Panc1 (cell line): ENCODE measurements around the gene CPEB1. TPM values are rescaled to one million over a fixed set of nuclear protein-coding genes. Genes with fewer than 3 reads are reported as not detected.
A peak's percentile ranks its signal among the peaks of the same experiment; 100 is the strongest.

Source experiments
- ATAC-seq: fragments of 200-7000 bp; cut with Tn5 transposase; 2 replicates; pipeline ENCODE4 v1.9.1; 2020; ENCODE audit warnings: mild to moderate bottlenecking, moderate library complexity
- BruUV-seq: library from RNA; stranded (reverse); fragments of 400-500 nt; replicated peaks from 2 replicates; lab custom pipeline; 2021; lab: Mats Ljungman, UMichigan
- CTCF ChIA-PET: fragments of 300-600 bp; sonication (Branson Sonifier 250); formaldehyde crosslinking; loops from one replicate; lab custom pipeline; 2022; ENCODE audit warnings: antibody characterized with exemption; lab: Charles Lee
- POLR2A ChIA-PET: fragments of 300-600 bp; sonication (Branson Sonifier 250); formaldehyde crosslinking; loops from one replicate; lab custom pipeline; 2022; ENCODE audit warnings: antibody characterized with exemption; lab: Charles Lee
- DNase-seq: peaks from one replicate; pipeline ENCODE4 v3.0.0-alpha.2; 2010; ENCODE audit warnings: low read depth, low spot score
- H3K27ac ChIP-seq: 2 replicates; pipeline ENCODE4 v1.5.1; 2011; ENCODE audit warnings: mild to moderate bottlenecking, low read length, inconsistent platforms
- H3K27me3 ChIP-seq: fragments of 200-500 bp; sonication (Bioruptor generic); 2 replicates; pipeline ENCODE4 v1.6.0; 2014; ENCODE audit warnings: low read length, inconsistent platforms; ENCODE audit not compliant: control insufficient read depth, insufficient read depth
- H3K36me3 ChIP-seq: fragments of 200-500 bp; sonication (Bioruptor generic); 2 replicates; pipeline ENCODE4 v1.5.1; 2014; ENCODE audit warnings: inconsistent platforms, mild to moderate bottlenecking, low read length, moderate library complexity; ENCODE audit not compliant: control insufficient read depth, insufficient read depth
- H3K4me1 ChIP-seq: 2 replicates; pipeline ENCODE4 v1.5.1; 2011; ENCODE audit warnings: inconsistent platforms, mild to moderate bottlenecking, low read length, moderate library complexity; ENCODE audit not compliant: control insufficient read depth, insufficient read depth
- H3K4me3 ChIP-seq, 2 experiments: 2 replicates each; pipeline ENCODE4 v1.5.1; 2011 to 2012; ENCODE audit warnings: low read depth in 2 of 2, low read length in 2 of 2, mild to moderate bottlenecking in 2 of 2, inconsistent platforms in 1 of 2, moderate library complexity in 1 of 2
- H3K9me3 ChIP-seq: fragments of 200-500 bp; sonication (Bioruptor generic); 2 replicates; pipeline ENCODE4 v1.5.1; 2014; ENCODE audit warnings: low read depth, mild to moderate bottlenecking, inconsistent platforms, low read length, moderate library complexity; ENCODE audit not compliant: control insufficient read depth, insufficient read depth
- CTCF ChIP-seq: fragments of 450-650 bp; IDR thresholded peaks from 2 replicates; pipeline ENCODE4 v1.5.1; 2017; ENCODE audit warnings: mild to moderate bottlenecking
- POLR2AphosphoS5 ChIP-seq: IDR thresholded peaks from 2 replicates; pipeline ENCODE4 v1.6.1; 2012; ENCODE audit warnings: mild to moderate bottlenecking, low read depth, low read length, moderate library complexity
- SIN3A ChIP-seq: IDR thresholded peaks from 2 replicates; pipeline ENCODE4 v1.6.1; 2012; ENCODE audit warnings: low read depth, mild to moderate bottlenecking, low read length, moderate library complexity, borderline replicate concordance; ENCODE audit not compliant: insufficient read depth
- TCF7L2 ChIP-seq: IDR thresholded peaks from 2 replicates; pipeline ENCODE4 v1.6.1; 2011; ENCODE audit warnings: mild to moderate bottlenecking, low read depth, low read length, inconsistent platforms
- in situ Hi-C: cut with HindIII; loops from 2 replicates; pipeline ENCODE4 v1.10.0; 2016; ENCODE audit warnings: low sequenced_read_pairs, low pct_unique_long_range_greater_than_20kb
- intact Hi-C: fragments of 100-400 bp; cut with micrococcal nuclease; formaldehyde crosslinking; loops from one replicate; pipeline ENCODE4 v1.10.0; 2022; ENCODE audit not compliant: unreplicated experiment
- total RNA-seq: library from RNA; stranded (reverse); gene quantifications from one replicate; pipeline ENCODE4 v1.2.1, GENCODE V29; 2021; ENCODE audit not compliant: unreplicated experiment
- TF ChIP-seq, protein P1 (sequence below), 2 experiments: IDR thresholded peaks; 2 replicates each; pipeline ENCODE4 v1.6.1; 2011 to 2012; ENCODE audit warnings: low read depth in 2 of 2, control low read depth in 1 of 2, low read length in 1 of 2, mild to moderate bottlenecking in 1 of 2, moderate library complexity in 1 of 2; ENCODE audit not compliant: insufficient read depth in 1 of 2

The CPEB1 gene
- total RNA-seq, 1 experiment from 2014 or later, result 19.5 TPM

- intact Hi-C loops (no loop called here), in situ Hi-C loops (no loop called here)
- ChIA-PET CTCF (no interaction called here), POLR2A (no interaction called here)
- ATAC-seq (0 out of 2 replicates have a peak, but pooled peaks have one; percentile 18), DNase-seq (no peak)
- no peaks in the 10 kb centered on the region for H3K36me3 ChIP-seq
- no peaks in the 10 kb centered on the region for H3K9me3 ChIP-seq
- no peaks in the 10 kb centered on the region for H3K4me1 ChIP-seq
- no peaks in the 10 kb centered on the region for H3K27me3 ChIP-seq
- no peak overlapping the region for H3K27ac ChIP-seq
- H3K4me3 ChIP-seq, result no peak overlapping the region
- BruUV-seq, result no TSS peak
- TF ChIP-seq CTCF (no peak), POLR2AphosphoS5 (no peak), SIN3A (no peak), TCF7L2 (no peak)
- TF ChIP-seq, protein P1, sequence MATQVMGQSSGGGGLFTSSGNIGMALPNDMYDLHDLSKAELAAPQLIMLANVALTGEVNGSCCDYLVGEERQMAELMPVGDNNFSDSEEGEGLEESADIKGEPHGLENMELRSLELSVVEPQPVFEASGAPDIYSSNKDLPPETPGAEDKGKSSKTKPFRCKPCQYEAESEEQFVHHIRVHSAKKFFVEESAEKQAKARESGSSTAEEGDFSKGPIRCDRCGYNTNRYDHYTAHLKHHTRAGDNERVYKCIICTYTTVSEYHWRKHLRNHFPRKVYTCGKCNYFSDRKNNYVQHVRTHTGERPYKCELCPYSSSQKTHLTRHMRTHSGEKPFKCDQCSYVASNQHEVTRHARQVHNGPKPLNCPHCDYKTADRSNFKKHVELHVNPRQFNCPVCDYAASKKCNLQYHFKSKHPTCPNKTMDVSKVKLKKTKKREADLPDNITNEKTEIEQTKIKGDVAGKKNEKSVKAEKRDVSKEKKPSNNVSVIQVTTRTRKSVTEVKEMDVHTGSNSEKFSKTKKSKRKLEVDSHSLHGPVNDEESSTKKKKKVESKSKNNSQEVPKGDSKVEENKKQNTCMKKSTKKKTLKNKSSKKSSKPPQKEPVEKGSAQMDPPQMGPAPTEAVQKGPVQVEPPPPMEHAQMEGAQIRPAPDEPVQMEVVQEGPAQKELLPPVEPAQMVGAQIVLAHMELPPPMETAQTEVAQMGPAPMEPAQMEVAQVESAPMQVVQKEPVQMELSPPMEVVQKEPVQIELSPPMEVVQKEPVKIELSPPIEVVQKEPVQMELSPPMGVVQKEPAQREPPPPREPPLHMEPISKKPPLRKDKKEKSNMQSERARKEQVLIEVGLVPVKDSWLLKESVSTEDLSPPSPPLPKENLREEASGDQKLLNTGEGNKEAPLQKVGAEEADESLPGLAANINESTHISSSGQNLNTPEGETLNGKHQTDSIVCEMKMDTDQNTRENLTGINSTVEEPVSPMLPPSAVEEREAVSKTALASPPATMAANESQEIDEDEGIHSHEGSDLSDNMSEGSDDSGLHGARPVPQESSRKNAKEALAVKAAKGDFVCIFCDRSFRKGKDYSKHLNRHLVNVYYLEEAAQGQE (IDR thresholded peaks at IDR 0.05; ENCODE audit: insufficient read depth in 1 of 2, low read depth in 2 of 2, low read length in 1 of 2), result no peak
Measured at GRCh38 chr15:82572311-82572710, 74.9 kb downstream of the CPEB1 start.

DNA sequence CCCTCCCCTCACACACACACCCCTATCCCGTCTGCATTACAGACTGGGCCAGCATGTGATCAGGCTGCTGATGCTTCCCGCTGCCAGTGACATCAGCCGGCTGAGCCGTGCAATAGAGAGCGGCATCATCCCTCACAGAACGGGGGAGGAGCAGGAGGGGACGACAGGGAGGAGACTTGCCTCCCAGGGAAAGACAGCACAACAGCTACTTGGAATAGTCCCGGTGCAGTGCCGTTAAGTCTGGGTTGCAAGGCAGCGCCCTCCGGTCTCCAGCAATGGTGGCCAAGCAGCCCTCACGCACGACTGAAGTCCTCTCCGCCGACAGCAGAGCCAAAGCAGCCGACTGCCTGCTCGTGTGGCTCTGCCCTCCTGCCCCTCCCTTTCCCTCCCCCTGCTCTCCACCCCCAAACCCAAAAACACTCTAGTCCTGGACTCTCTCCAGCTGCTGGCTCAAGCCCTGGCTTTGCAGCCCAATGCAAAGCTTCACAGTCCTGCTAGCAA, 75.4 kb downstream of the CPEB1 start:
- in situ Hi-C loops (no loop called here), intact Hi-C loops (no loop called here)
- TF ChIP-seq, protein P1 (IDR thresholded peaks at IDR 0.05; ENCODE audit: insufficient read depth in 1 of 2, low read depth in 2 of 2, low read length in 1 of 2), result no peak
- TF ChIP-seq TCF7L2 (no peak), SIN3A (no peak), CTCF (no peak), POLR2AphosphoS5 (no peak)
- no peaks in the 10 kb centered on the region for H3K4me1 ChIP-seq
- no peaks in the 10 kb centered on the region for H3K9me3 ChIP-seq
- BruUV-seq, result no TSS peak
- H3K27ac ChIP-seq, result no peak overlapping the region
- DNase-seq (no peak), ATAC-seq (peak; percentile 47; the same call in 1 of the 2 replicates)
- POLR2A ChIA-PET, result no interaction called here
- no peaks in the 10 kb centered on the region for H3K27me3 ChIP-seq
- no peaks in the 10 kb centered on the region for H3K36me3 ChIP-seq
- H3K4me3 ChIP-seq, result no peak overlapping the region
- CTCF ChIA-PET, result no interaction called here
